ENCODE measurements around the gene SLC41A1.

The SLC41A1 gene

GRCh38 chr1:205785446-205785845 lies 27.6 kb downstream of the SLC41A1 start:
- DNase-seq = no peak

GRCh38 chr1:205783904-205784303 lies 29.1 kb downstream of the SLC41A1 start:
- no peak for DNase-seq

GRCh38 chr1:205783433-205783795 lies 29.6 kb downstream of the SLC41A1 start:
- no peak for DNase-seq

- DNase-seq = no peak
Observed at GRCh38 chr1:205782627-205783432, 30.2 kb downstream of the SLC41A1 start.

GRCh38 chr1:205780335-205780734 lies 32.7 kb downstream of the SLC41A1 start:
- DNase-seq = no peak

- DNase-seq = no peak
Observed at GRCh38 chr1:205777994-205778393, 35.0 kb downstream of the SLC41A1 start.

- no peak for DNase-seq
Observed at GRCh38 chr1:205775717-205776056, 37.3 kb downstream of the SLC41A1 start.

GRCh38 chr1:205775015-205775716 lies 37.8 kb downstream of the SLC41A1 start, which contains the start of gene RAB29:
Gene RAB29, minus strand, starts transcription at chr1:205775482. Its CDS starts 526 bp downstream, at chr1:205774956.
- peak; percentile 39 for DNase-seq

- no peak for DNase-seq
Observed at GRCh38 chr1:205774198-205775014, 38.6 kb downstream of the SLC41A1 start.

GRCh38 chr1:205772607-205773032 lies 40.4 kb downstream of the SLC41A1 start:
- DNase-seq = no peak

- no peak for DNase-seq
Observed at GRCh38 chr1:205770618-205771017, 42.4 kb downstream of the SLC41A1 start.

- no peak for DNase-seq
Observed at GRCh38 chr1:205769641-205770365, 43.2 kb downstream of the SLC41A1 start.

GRCh38 chr1:205767248-205767647 lies 45.8 kb downstream of the SLC41A1 start:
- no peak for DNase-seq

- DNase-seq = no peak
Observed at GRCh38 chr1:205766570-205766969, 46.4 kb downstream of the SLC41A1 start.

GRCh38 chr1:205766038-205766437 lies 47.0 kb downstream of the SLC41A1 start:
- DNase-seq = no peak

GRCh38 chr1:205764578-205764977 lies 48.4 kb downstream of the SLC41A1 start:
- DNase-seq = no peak

- no peak for DNase-seq
Observed at GRCh38 chr1:205763980-205764379, 49.0 kb downstream of the SLC41A1 start.

GRCh38 chr1:205760606-205761005 lies 52.4 kb downstream of the SLC41A1 start:
- DNase-seq = no peak

- no peak for DNase-seq
Observed at GRCh38 chr1:205756552-205756951, 56.4 kb downstream of the SLC41A1 start.

GRCh38 chr1:205754857-205755256 lies 58.1 kb downstream of the SLC41A1 start:
- no peak for DNase-seq

GRCh38 chr1:205751036-205751651 lies 61.9 kb downstream of the SLC41A1 start:
- no peak for DNase-seq
